Measurements from ENCODE around the gene CSTF1. TPM values are rescaled to one million over a fixed set of nuclear protein-coding genes. Genes with fewer than 3 reads are reported as not detected.
A peak's percentile ranks its signal among the peaks of the same experiment; 100 is the strongest.

CSTF1 gene
- total RNA-seq, 1 donor from 2014 or later, result 46.8 TPM

DNA sequence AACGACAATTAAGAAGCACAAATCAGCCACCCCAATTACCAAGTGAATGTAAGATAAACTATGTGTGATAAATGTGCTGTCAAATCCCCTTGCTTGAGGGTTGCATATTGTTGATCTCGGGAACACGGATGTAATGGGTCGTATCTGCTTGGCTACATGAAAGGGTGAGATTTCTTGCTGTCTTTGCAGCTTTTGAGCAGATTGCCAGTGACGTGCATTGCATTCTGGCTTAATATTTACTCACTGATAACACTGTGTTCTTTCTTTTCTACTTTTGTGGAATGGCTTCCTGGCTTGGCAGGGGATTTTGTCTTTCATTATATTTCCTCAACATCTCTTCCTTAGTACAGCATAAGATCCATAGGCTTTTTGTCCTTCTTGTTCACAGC lies 44.1 kb upstream of the CSTF1 start:
- TF ChIP-seq, protein P1, sequence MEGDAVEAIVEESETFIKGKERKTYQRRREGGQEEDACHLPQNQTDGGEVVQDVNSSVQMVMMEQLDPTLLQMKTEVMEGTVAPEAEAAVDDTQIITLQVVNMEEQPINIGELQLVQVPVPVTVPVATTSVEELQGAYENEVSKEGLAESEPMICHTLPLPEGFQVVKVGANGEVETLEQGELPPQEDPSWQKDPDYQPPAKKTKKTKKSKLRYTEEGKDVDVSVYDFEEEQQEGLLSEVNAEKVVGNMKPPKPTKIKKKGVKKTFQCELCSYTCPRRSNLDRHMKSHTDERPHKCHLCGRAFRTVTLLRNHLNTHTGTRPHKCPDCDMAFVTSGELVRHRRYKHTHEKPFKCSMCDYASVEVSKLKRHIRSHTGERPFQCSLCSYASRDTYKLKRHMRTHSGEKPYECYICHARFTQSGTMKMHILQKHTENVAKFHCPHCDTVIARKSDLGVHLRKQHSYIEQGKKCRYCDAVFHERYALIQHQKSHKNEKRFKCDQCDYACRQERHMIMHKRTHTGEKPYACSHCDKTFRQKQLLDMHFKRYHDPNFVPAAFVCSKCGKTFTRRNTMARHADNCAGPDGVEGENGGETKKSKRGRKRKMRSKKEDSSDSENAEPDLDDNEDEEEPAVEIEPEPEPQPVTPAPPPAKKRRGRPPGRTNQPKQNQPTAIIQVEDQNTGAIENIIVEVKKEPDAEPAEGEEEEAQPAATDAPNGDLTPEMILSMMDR (IDR thresholded peaks at IDR 0.05; ENCODE audit: unreplicated experiment), result no peak
- Mint-ChIP-seq H3K27me3 (peaks cover 37% of the 10 kb centered on the region), H3K4me1 (ENCODE audit: low read depth) (peaks cover 14% of the 10 kb centered on the region), H3K27ac (peak overlapping the region; percentile 34), H3K4me3 (ENCODE audit: low read depth) (peak overlapping the region; percentile 1), H3K36me3 (ENCODE audit: insufficient read depth) (no peaks in the 10 kb centered on the region), H3K9me3 (ENCODE audit: low read depth) (no peaks in the 10 kb centered on the region)
- DNase-seq (ENCODE audit: low spot score, unreplicated experiment), result no peak

DNA sequence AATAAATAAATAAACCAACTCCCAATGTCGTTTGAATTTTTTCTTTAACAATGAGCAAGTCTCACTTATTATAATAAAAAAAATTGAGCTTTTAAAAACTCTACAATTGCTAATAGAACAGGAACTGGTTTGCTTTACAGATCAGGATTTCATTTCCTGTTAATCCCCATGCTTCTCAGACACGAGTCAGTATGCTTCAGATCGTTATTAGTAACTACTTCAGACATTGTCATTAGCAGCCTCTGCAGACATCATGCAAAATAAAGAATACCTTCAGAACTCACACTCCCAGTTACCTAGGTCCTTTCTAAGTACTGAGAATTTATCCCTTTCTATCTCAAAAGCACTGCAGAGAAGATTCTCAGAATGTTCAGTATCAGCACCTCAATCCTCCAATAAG lies 43.7 kb upstream of the CSTF1 start:
- H3K4me3 Mint-ChIP-seq (ENCODE audit: low read depth), result no peak overlapping the region
- no peaks in the 10 kb centered on the region for H3K9me3 Mint-ChIP-seq (ENCODE audit: low read depth)
- H3K36me3 Mint-ChIP-seq (ENCODE audit: insufficient read depth), result no peaks in the 10 kb centered on the region
- no peak overlapping the region for H3K27ac Mint-ChIP-seq
- peaks cover 32% of the 10 kb centered on the region for H3K27me3 Mint-ChIP-seq
- TF ChIP-seq, protein P1 (IDR thresholded peaks at IDR 0.05; ENCODE audit: unreplicated experiment), result no peak
- DNase-seq (ENCODE audit: low spot score, unreplicated experiment), result no peak
- peaks cover 14% of the 10 kb centered on the region for H3K4me1 Mint-ChIP-seq (ENCODE audit: low read depth)

DNA sequence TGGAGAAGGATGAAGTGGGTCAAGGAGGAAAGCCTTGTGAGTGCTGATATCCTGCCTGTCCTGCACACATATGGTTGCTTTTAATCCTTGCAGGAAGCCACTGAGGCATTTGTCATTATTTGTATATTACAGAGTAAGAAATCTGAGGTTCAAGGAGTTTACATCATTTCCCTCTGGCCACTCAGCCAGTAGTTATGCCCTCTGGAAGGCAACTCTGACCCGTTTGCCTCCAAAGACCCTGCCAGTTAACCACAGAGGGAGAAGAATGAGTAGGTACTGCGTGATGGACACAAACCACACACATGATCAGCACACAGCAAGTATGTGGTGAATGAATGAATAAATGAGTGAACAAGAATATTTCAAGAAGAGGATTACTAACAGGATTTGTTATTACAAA lies 41.6 kb upstream of the CSTF1 start:
- peaks cover 11% of the 10 kb centered on the region for H3K27me3 Mint-ChIP-seq
- no peak overlapping the region for H3K4me3 Mint-ChIP-seq (ENCODE audit: low read depth)
- no peak for DNase-seq (ENCODE audit: low spot score, unreplicated experiment)
- no peak overlapping the region for H3K27ac Mint-ChIP-seq
- TF ChIP-seq, protein P1 (IDR thresholded peaks at IDR 0.05; ENCODE audit: unreplicated experiment), result no peak
- peaks cover 14% of the 10 kb centered on the region for H3K4me1 Mint-ChIP-seq (ENCODE audit: low read depth)
- no peaks in the 10 kb centered on the region for H3K9me3 Mint-ChIP-seq (ENCODE audit: low read depth)
- no peaks in the 10 kb centered on the region for H3K36me3 Mint-ChIP-seq (ENCODE audit: insufficient read depth)

DNA sequence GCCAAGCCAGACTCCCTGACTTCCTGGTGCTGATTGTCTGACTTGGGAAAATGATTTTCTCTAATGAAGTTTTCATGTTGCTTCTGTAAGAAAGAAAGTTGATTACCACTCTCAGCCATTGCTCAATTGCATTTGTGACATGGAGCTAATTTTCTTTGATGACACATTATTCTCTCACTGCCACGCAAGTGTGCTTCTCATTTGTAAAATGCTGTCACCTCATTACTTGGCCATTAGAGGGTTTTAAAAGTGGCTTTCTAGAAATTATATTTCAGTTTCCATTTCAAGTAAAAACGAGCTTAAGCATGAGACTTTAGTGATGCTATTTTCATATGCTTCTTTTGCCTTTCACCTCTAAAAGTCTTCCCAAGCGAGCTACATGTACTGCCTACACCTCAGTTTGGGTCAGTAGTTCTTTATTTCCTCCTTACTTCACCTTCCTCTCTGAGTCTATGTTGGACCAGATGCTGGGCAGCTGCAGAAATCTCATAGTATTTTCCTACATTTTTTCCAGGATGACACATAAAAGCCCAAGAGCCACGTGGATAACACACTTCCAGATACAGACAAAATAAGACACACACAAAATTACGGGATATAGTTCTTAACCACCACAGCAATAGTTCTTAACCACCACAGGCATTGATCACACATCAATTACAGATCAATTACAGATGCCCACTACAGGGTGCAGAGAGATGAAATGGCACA lies 39.9 kb upstream of the CSTF1 start:
- TF ChIP-seq, protein P1 (IDR thresholded peaks at IDR 0.05; ENCODE audit: unreplicated experiment), result no peak
- Mint-ChIP-seq H3K36me3 (ENCODE audit: insufficient read depth) (no peaks in the 10 kb centered on the region), H3K27me3 (peaks cover 8% of the 10 kb centered on the region), H3K4me1 (ENCODE audit: low read depth) (peaks cover 14% of the 10 kb centered on the region), H3K4me3 (ENCODE audit: low read depth) (no peak overlapping the region), H3K27ac (no peak overlapping the region), H3K9me3 (ENCODE audit: low read depth) (no peaks in the 10 kb centered on the region)
- no peak for DNase-seq (ENCODE audit: low spot score, unreplicated experiment)

DNA sequence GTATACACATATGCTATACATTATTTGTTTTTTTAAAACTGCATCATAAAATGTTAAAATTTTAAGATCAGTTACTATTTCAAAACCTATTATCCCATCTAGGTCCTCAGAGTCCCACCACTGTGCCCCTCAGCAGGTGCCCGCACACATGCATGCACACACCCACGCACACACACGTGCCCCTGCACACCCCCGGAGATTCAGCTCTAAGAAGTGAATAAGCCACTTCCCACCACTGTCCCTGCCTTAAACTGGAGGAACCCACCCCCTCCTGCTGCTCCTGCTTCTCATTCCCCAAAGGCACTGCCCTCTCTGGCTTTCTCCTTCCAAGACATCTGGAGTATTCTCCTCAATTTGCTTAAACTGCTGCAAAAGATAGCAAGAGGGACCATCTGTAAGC lies 39.1 kb upstream of the CSTF1 start:
- H3K4me3 Mint-ChIP-seq (ENCODE audit: low read depth), result no peak overlapping the region
- no peak for DNase-seq (ENCODE audit: low spot score, unreplicated experiment)
- H3K27me3 Mint-ChIP-seq, result peaks cover 8% of the 10 kb centered on the region
- H3K27ac Mint-ChIP-seq, result no peak overlapping the region
- H3K36me3 Mint-ChIP-seq (ENCODE audit: insufficient read depth), result no peaks in the 10 kb centered on the region
- no peaks in the 10 kb centered on the region for H3K9me3 Mint-ChIP-seq (ENCODE audit: low read depth)
- H3K4me1 Mint-ChIP-seq (ENCODE audit: low read depth), result peaks cover 6% of the 10 kb centered on the region
- TF ChIP-seq, protein P1 (IDR thresholded peaks at IDR 0.05; ENCODE audit: unreplicated experiment), result no peak
